GM19468 (cell line): ENCODE data around the gene EEF1AKMT1.
"Not testable (repeated sequence)": the region's sequence is repeated elsewhere in the genome, so short reads cannot be mapped to it uniquely, and the experiment has no call there.

ENCODE experiments used
- ATAC-seq: cut with Tn5 transposase; IDR thresholded peaks from one replicate; pipeline ENCODE4 v1.9.1; 2021; ENCODE audit warnings: mild to moderate bottlenecking, moderate library complexity, moderate number of reproducible peaks; ENCODE audit not compliant: unreplicated experiment; ENCODE audit errors: extremely low read depth

The EEF1AKMT1 gene

DNA sequence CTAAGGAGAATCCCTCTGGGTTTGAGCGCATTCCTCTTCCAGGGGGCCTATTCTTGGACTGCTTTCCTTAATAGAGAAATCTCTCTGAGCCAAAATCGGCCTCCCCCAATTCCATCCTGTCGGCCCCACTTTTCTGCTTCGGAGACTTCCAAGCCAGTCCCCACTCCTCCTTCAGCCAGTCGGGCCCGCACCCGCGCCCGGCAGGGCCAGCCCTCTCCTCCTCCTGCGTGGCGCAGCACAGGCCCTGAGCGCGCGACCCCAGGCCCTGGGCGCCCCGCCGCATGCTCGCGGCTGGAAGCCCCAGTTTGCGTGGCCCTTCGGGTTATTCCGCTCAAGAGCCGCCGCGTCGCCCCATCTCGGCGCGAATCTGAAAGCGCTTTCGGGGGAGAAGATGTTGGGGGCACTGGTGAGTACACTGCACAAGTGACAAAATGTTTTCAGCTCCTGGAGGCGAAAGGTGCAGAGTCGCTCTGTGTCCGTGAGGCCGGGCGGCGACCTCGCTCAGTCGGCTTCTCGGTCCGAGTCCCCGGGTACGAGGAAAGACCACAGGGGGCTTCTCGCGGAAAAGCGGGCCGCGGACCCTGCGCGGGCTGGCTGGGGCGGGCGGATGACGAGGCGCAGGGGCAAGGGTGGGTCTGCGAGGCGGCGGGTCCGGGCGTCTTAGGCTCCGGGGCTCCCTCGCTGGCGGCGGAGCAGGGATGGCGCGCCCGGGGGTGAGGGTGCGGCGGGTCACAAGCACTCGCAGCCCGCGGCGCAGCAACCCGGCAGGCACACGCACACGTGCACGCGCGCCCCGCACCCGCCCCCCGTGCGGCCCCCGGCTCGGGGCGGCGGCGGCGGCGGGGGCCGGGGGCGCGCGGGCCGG is 70.6 kb downstream of the EEF1AKMT1 start, which contains the start of gene IL17D:
Gene IL17D, plus strand, starts transcription at position 785 of the 865 bp plus-strand sequence. CDS start 303 bp downstream, outside the sequence.
- no peak for ATAC-seq

DNA sequence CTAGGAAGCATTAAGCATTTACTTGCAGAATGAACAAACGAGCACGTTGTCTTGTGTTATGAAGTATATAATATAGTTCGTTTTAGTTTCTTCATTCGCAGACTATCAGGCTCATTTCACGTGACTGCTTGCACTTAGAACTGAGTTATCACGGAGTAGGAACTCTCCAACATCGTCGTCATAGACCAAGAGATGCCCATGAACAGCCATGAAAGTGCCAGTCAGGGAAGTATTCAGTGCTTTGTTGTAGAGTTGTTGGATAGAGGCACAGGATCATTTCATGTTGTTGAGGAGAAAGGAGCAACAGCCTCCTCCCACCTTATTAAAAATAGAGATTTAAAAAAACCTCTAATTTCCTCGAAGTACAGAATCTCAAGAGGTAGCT is 71.2 kb downstream of the EEF1AKMT1 start:
- no peak for ATAC-seq

DNA sequence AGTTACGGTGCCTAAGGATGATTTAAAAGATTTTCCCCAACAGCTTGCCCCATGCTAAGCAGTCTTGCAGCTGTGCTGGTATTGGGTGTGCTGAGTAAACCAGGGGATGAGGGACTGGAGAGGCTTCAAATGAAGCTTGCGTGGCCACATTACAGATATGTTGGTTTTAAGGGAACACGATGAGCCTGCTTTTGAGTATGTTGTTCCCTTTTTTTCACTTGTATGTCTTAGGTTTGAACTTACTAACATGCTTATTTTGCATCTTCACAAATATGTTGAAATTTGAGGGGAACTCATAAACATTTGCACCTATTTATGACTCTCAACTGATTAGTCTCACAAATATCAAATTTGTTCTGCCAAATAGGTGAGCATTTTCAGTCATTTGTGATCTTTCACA is 72.3 kb downstream of the EEF1AKMT1 start:
- ATAC-seq: no peak

DNA sequence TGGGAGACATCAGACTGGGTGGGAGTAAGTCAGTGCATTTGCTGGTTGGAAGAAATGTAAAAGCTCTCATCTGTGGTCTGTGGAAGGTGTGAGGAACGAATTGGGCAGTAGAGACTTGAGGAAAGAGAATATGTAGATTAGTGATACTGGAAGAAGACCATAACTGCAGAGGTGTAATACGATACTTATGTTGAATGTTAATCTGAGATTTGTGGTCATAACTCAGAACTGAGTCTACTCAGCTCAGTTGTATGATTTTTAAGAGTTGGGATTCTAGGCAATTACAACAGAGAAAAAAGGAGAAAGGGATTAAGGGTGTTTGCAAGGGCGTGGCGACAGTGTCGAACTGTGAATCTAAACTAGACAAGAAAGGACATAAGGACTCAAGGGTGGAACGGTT is 73.5 kb downstream of the EEF1AKMT1 start:
- ATAC-seq: no peak

DNA sequence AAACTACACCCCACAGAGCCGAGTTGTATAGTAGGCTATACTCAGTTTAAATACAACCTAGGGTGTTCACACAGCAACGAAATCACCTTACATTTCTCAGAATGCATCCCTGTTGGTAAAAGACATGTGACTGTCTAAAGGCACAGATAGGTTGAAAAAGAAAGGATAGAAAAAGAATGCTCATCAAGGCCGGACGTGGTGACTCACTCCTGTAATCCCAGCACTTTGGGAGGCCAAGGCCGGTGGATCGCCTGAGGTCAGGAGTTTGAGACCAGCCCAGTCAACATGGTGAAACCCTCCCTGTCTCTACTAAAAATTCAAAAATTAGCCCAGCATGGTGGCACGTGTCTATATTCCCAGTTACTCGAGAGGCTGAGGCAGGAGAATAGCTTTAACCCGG is 74.0 kb downstream of the EEF1AKMT1 start:
- ATAC-seq: no peak

DNA sequence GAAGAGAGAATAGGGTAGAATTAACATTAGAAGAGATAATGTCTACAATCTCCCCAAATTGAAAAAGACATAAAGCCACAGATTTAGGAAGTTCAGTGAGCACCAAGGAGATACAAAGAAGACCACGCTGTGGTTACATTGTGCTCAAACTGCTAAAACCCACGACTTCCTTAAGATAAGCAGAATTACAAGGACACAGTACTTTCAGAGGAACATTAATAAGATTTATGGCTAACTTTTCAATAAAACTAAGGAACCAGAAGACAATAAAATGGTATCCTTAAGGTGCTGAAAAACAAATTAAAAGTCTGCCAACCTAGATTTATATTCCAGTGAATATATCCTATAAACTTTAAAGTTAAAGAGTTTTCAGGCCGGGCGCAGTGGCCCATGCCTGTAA is 77.7 kb downstream of the EEF1AKMT1 start:
- ATAC-seq: no peak

DNA sequence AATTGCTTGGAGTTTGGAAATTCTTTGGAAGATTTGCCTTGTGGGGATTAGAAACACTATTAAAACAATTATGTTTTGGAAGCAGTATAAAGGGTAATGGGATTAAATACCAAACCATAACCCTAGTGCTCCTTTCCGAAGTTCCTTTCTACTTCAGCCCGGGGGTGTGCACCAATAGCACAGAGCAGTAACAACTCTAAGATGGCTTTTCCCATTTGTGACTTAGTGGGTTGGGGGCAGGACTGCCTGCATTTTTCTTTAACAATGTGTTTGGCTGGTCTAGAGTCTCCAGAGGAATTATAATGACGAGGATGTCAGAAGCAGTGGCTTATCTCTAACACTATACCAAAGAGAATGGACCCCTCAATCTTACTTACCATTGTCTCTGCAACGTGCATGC is 82.1 kb downstream of the EEF1AKMT1 start:
- ATAC-seq: no peak

DNA sequence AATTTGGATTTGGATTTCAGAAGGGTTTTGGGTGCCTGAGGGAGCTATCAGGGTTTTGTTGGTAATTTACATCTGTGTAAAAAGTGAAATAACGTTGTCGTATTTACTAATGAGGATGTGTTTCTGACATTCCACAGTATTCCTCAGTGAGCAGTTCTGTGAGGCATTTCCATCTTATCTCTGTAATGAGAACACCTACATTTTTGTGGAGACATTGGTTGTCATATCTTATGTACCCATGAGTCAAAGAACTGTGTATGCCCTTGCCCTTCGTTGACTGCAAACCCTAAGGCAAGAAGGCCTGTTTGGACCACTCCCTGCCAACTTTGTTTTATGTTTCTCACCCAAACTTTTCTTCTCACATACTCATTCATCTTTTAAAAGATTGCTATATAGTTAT is 84.5 kb downstream of the EEF1AKMT1 start:
- no peak for ATAC-seq

DNA sequence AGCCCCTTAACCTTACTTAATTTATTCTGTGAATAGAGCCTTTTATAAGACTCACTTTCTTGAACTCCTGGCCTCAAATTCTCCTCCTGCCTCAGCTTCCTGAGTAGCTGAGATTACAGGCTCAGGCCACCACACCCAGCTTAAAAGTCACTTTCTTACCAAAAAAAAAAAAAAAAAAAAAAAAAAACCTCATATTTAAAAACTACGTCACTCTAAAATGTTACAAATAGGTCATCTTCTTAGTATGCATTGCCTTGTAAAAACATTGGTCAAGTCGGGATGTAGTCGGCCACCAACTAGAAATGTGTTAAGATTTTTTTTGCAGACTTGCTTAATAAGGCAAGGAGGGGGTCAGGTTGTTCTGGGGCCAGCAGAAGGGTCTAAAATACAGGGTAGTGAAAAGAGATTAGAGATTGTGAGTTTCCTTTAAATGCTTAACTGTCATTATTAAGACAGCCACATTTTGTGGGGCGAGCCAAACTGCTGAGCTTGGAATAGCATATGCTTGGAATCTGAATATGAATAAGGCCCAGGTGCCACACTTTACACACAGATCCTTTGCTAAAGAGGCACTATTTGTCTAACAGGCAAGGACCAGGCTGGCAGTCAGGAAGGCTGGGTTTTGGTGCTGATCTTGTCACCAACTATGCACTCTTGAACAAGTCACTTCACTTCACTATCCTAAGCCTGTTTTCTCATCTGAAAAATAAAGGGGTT is 86.7 kb downstream of the EEF1AKMT1 start:
- ATAC-seq: no peak

DNA sequence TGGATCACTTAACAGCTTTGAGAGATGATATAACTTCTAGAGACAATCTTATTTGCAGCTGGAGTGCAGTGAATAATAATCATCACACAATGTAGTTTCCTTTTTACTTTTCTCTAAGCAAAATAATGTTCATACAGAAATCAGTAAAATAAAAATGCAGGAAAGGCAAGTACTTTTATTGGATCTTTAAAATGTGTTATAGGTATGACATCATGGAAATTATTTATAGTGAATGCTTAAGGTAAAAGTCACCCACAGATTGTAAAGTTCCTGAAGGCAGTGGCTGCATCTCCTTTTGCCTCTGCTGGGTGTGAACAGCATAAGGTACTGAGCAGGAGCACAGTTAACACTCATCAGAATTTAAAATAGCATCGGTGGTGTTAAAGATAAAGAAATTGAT is 87.6 kb downstream of the EEF1AKMT1 start:
- no peak for ATAC-seq

DNA sequence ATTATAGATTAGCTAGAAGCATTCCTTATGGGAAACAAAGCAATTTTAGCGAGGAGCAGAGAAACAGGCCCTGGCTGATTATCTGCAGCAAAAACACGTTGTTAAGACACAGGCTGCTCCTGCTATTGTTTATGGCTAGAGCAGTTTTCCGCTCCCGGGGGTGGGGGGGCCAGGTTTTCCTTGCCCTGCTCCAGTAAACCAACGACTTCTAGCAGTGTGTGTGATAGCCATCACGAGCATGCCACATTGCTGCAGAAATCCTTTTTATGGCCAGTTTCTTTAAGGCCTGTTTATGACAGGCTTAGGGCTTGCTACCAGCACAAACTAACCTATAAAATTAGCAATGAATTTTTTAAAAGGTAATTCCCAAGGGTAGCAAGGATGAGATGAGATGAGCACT is 88.7 kb downstream of the EEF1AKMT1 start:
- ATAC-seq: no peak

DNA sequence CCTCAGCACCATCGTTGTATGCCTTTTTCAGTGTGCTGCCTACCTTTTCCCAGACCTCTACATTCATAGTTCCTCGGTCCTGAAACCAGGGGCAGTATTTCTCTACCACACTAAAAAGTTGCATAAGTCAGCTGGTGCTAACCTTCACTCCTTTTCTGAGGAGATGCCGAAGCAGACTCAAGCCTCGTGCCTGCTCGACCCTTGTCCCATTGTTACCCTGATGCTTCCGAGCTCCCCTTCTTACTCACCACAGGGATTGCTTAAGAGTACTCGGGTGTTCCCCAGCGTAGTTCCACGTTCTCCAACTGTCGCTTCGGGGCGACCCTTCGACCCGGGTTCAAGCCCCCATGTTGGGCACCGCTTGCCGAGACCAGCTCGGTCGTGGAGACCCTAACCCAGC is 89.2 kb downstream of the EEF1AKMT1 start:
- ATAC-seq: no peak

DNA sequence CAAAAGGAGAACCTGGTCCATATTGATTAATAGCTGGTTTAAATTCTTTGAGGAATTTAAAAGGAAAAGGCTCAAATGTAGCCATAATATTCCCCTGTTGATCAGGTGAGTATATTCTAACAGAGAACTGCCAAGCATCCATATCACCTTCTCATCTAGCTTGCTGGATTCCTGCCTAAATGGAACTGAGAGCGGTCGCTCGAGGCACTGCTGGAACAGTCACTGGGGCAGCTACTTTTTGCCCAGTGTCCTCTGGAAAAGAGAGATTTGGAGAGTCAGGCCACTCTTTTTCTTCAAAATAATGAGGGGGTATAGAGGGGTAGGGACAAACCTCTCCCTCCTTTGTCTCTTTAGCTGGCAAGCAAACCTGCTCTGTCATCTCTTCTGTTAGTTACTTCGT is 89.7 kb downstream of the EEF1AKMT1 start:
- no peak for ATAC-seq

DNA sequence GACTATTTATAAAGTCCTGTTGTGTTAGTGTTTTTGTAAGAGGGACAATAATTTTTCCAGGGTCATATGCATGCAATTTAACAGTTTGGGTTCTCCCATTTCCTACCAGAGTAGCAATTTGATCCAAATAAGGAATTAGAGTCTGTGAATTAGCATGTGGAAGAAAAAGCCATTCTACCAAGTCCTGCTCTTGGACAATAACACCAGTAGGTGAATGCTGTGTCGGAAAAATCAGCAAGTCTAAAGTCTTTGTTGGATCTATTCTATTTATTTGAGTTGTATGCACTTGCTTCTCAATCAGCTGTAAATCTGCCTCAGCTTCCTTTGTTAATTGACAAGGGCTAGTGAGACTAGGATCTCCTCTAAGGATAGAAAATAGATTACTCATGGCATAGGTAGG is 91.7 kb downstream of the EEF1AKMT1 start:
- ATAC-seq: no peak

DNA sequence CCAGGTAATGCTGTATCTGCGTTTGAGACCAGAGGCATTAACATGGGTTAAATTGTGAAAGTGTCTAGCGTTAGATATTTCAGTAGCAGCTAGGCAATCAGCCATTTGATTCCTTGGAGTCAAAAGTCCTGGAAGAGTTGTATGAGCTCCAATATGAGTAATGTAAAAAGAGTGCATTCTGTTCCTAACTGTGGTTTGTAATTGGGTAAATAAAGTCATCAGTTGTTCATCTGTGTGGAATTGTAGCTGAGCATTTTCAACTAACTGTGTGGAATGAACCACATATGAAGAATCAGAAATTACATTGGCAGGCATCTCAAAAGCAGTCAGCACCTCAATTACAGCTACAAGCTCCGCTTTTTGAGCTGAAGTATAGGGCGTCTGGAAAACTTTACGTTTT is 92.3 kb downstream of the EEF1AKMT1 start:
- not testable (repeated sequence) for ATAC-seq

DNA sequence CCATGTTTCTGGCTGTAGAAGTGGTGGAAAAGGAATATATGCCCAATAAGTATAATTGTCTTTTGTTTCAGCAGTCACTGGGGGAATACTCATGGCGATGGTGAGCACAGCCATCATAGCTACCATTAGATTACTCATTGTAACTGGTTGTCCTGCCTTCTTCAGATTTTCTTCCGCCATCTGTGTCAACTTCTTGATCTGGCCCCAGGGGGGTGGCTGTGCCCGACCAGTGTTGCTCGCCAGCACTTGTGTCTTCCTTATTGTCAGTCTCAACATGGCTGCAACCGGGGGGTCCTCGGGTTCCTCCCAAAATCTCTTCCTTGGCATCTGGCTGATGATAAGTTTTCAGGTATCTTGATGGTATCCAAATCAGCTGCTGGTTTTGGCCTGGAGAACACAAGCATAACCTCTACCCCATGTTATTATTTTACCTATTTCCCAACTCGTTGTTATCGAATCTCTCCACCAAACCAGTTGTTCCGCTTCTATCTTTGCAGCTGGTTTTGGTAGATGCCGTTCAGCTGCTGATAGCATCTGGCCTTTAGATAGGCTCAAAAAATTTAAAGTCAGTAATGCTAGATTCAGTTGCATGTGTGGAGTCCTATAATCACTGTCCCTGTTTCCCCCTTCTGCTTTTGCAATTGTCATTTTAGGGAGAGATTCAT is 93.2 kb downstream of the EEF1AKMT1 start:
- ATAC-seq: no peak

DNA sequence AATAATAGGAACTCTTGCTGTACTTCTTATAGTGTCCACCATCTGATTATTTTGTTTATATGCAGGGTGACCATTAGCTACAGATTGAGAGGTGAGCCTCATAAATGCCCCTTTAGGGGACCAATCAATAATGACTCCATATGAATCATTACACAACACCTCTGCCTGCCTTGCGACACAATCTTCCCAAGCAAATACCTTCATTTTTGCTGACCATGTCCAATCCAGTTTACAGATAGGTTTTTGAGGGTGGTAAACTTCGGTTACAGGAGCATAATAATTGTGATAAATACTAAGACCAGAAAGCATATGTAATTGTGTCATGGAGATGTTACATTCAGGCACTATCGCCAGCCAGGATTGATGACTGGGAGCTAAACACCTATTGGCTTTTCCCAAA is 93.9 kb downstream of the EEF1AKMT1 start:
- no peak for ATAC-seq
